ENCODE data around the gene DLGAP4.

- TF ChIP-seq POLR2A (IDR thresholded peaks at IDR 0.05): no peak
- no peak for TF ChIP-seq POLR2AphosphoS5 (IDR thresholded peaks at IDR 0.05; ENCODE audit: insufficient read depth in 1 of 2, low read depth in 1 of 2)
These were observed 234.5 kb downstream of the DLGAP4 start for GRCh38 chr20:36540551-36541211.
